Measurements from ENCODE around the gene LILRA2.
"Not testable (repeated sequence)": the region's sequence is repeated elsewhere in the genome, so short reads cannot be mapped to it uniquely, and the experiment has no call there.

Gene LILRA2

GRCh38 chr19:54571715-54572615 lies 1.6 kb upstream of the LILRA2 start:
- not testable (repeated sequence) for DNase-seq

- DNase-seq = no peak
These were observed 786 bp upstream of the LILRA2 start for GRCh38 chr19:54572696-54573311.

- no peak for DNase-seq
These were observed 461 bp downstream of the LILRA2 start for GRCh38 chr19:54574051-54574450.

GRCh38 chr19:54574527-54575056 lies 1.0 kb downstream of the LILRA2 start:
- DNase-seq = no peak

- DNase-seq = not testable (repeated sequence)
These were observed 1.6 kb downstream of the LILRA2 start for GRCh38 chr19:54575205-54575604.

GRCh38 chr19:54576411-54576976 lies 2.9 kb downstream of the LILRA2 start:
- DNase-seq = no peak

GRCh38 chr19:54577334-54577733 lies 3.7 kb downstream of the LILRA2 start:
- DNase-seq = no peak

GRCh38 chr19:54578268-54578667 lies 4.7 kb downstream of the LILRA2 start:
- not testable (repeated sequence) for DNase-seq

- DNase-seq = no peak
These were observed 12.8 kb downstream of the LILRA2 start for GRCh38 chr19:54586397-54586796.

GRCh38 chr19:54587026-54587425 lies 13.4 kb downstream of the LILRA2 start:
- DNase-seq = no peak

GRCh38 chr19:54593445-54593844 lies 19.9 kb downstream of the LILRA2 start, which contains the start of gene LILRA1:
Gene LILRA1 (plus strand): TSS chr19:54593632. CDS start chr19:54594245, 613 bp downstream.
- not testable (repeated sequence) for DNase-seq

GRCh38 chr19:54593931-54594626 lies 20.5 kb downstream of the LILRA2 start:
- DNase-seq = not testable (repeated sequence)

- DNase-seq = no peak
These were observed 21.1 kb downstream of the LILRA2 start for GRCh38 chr19:54594737-54595136.

GRCh38 chr19:54595680-54596436 lies 22.3 kb downstream of the LILRA2 start:
- not testable (repeated sequence) for DNase-seq

GRCh38 chr19:54600212-54600611 lies 26.6 kb downstream of the LILRA2 start:
- no peak for DNase-seq

- no peak for DNase-seq
These were observed 32.6 kb downstream of the LILRA2 start for GRCh38 chr19:54606230-54606629.

- no peak for DNase-seq
These were observed 33.5 kb downstream of the LILRA2 start for GRCh38 chr19:54606891-54607784.

GRCh38 chr19:54607785-54608150 lies 34.2 kb downstream of the LILRA2 start:
- no peak for DNase-seq

- DNase-seq = no peak
These were observed 34.6 kb downstream of the LILRA2 start for GRCh38 chr19:54608205-54608604.

GRCh38 chr19:54608792-54609191 lies 35.2 kb downstream of the LILRA2 start:
- no peak for DNase-seq

- no peak for DNase-seq
These were observed 35.8 kb downstream of the LILRA2 start for GRCh38 chr19:54609356-54609791.
